Epithelial cell of esophagus (primary cell): Measurements from ENCODE around the gene ABHD3.

Experiments
- DNase-seq: peaks from one replicate; pipeline ENCODE4 v3.0.0; 2010; ENCODE audit warnings: low read depth
- H3K4me3 ChIP-seq: 2 replicates; pipeline ENCODE4 v1.5.1; 2011; ENCODE audit warnings: mild to moderate bottlenecking, low read length, control low read depth
- CTCF ChIP-seq: IDR thresholded peaks from 2 replicates; pipeline ENCODE4 v1.5.1; 2011; ENCODE audit warnings: low read depth, mild to moderate bottlenecking, low read length, control low read depth, inconsistent platforms; ENCODE audit not compliant: insufficient read depth; ENCODE audit errors: missing control alignments

ABHD3 gene

GRCh38 chr18:21672521-21673267, 31.9 kb downstream of the ABHD3 start:
- no peak overlapping the region for H3K4me3 ChIP-seq
- TF ChIP-seq CTCF: no peak
- peak; percentile 77 for DNase-seq

GRCh38 chr18:21669736-21670285, 34.8 kb downstream of the ABHD3 start:
- DNase-seq: peak; percentile 65
- H3K4me3 ChIP-seq: no peak overlapping the region
- TF ChIP-seq CTCF: no peak

GRCh38 chr18:21664069-21664468, 40.5 kb downstream of the ABHD3 start:
- H3K4me3 ChIP-seq: no peak overlapping the region
- no peak for TF ChIP-seq CTCF
- no peak for DNase-seq

- no peak for TF ChIP-seq CTCF
- no peak for DNase-seq
These were observed 41.0 kb downstream of the ABHD3 start for GRCh38 chr18:21663578-21663977.

GRCh38 chr18:21662581-21662980, 42.0 kb downstream of the ABHD3 start:
- DNase-seq: no peak
- TF ChIP-seq CTCF: no peak
- no peak overlapping the region for H3K4me3 ChIP-seq

More at GRCh38 chr18:21663578-21663977, 41.0 kb downstream of the ABHD3 start:
- no peak overlapping the region for H3K4me3 ChIP-seq

GRCh38 chr18:21660078-21660477, 44.5 kb downstream of the ABHD3 start:
- TF ChIP-seq CTCF: no peak
- H3K4me3 ChIP-seq: no peak overlapping the region
- DNase-seq: no peak

- DNase-seq: no peak
- TF ChIP-seq CTCF: no peak
- no peak overlapping the region for H3K4me3 ChIP-seq
These were observed 48.2 kb downstream of the ABHD3 start for GRCh38 chr18:21656402-21656801.
